Ectodermal cell (in vitro differentiated cells): ENCODE results near the gene POGZ.
"Not testable (repeated sequence)": the region's sequence is repeated elsewhere in the genome, so short reads cannot be mapped to it uniquely, and the experiment has no call there.

ENCODE experiments used
- H3K27ac ChIP-seq: 2 replicates; pipeline ENCODE4 v1.7.0; 2013; ENCODE audit warnings: mild to moderate bottlenecking, low read depth, low read length; ENCODE audit not compliant: insufficient read depth, poor library complexity, severe bottlenecking
- H3K27me3 ChIP-seq: 2 replicates; pipeline ENCODE4 v1.7.0; 2013; ENCODE audit warnings: mild to moderate bottlenecking, low read length; ENCODE audit not compliant: insufficient read depth, control insufficient read depth, poor library complexity, severe bottlenecking
- H3K36me3 ChIP-seq: one replicate; pipeline ENCODE4 v1.7.0; 2013; ENCODE audit warnings: low read length; ENCODE audit not compliant: control insufficient read depth, insufficient read depth
- H3K4me1 ChIP-seq: one replicate; pipeline ENCODE4 v1.7.0; 2013; ENCODE audit warnings: low read length; ENCODE audit not compliant: control insufficient read depth, insufficient read depth
- H3K4me3 ChIP-seq: 2 replicates; pipeline ENCODE4 v1.7.0; 2013; ENCODE audit warnings: low read depth, low read length, control low read depth; ENCODE audit not compliant: insufficient read depth
- H3K9me3 ChIP-seq: 2 replicates; pipeline ENCODE4 v1.7.0; 2013; ENCODE audit warnings: mild to moderate bottlenecking, low read length, moderate library complexity; ENCODE audit not compliant: control insufficient read depth
- WGBS, 2 experiments: methylation state at CpG; one replicate each; pipeline ENCODE4 v1.1.7; 2013; ENCODE audit warnings: missing lambda C conversion rate in 2 of 2; 5-methylcytosine and 5-hydroxymethylcytosine counted together

The POGZ gene

GRCh38 chr1:151401860-151402259 lies 57.4 kb downstream of the POGZ start:
- 97 to 98% methylated on average over 2 of the region's 2 CpGs for WGBS, 2 experiments
- Histone ChIP-seq H3K4me3 (no peak overlapping the region), H3K4me1 (peaks cover 9% of the 10 kb centered on the region), H3K36me3 (peaks cover 43% of the 10 kb centered on the region), H3K9me3 (no peaks in the 10 kb centered on the region), H3K27ac (no peak overlapping the region), H3K27me3 (no peaks in the 10 kb centered on the region)

DNA sequence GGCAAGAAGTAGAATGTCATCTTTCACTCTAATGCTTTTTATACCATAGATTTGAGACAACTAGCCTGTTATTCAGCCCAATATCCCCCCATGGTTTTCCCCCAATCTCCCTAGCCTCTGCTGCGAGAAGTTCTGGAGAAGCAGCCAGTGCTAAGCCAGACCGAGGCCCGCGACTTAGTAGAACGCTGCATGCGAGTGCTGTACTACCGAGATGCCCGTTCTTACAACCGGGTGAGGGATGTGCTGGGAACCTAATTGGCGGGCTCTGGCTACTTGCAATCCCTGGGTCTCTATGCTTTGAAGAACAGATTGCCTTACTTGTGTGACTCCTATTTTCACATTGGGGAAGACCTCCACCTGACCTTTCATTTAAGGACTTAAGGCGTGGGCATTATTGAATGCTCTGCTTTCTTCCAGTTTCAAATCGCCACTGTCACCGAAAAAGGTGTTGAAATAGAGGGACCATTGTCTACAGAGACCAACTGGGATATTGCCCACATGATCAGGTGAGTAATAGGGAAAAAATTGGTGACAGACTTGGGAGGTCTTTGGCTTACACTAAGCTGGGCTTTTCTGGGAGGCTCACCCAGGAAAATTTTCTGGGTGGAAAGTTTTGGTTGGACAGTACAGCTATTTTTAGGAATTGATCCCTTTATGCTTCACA lies 58.0 kb downstream of the POGZ start:
- peaks cover 9% of the 10 kb centered on the region for H3K4me1 ChIP-seq
- H3K9me3 ChIP-seq: no peaks in the 10 kb centered on the region
- H3K27ac ChIP-seq: no peak overlapping the region
- H3K27me3 ChIP-seq: no peaks in the 10 kb centered on the region
- H3K36me3 ChIP-seq: peaks cover 37% of the 10 kb centered on the region
- WGBS, 2 experiments: 93 to 96% methylated on average over 13 of the region's 13 CpGs
- no peak overlapping the region for H3K4me3 ChIP-seq

DNA sequence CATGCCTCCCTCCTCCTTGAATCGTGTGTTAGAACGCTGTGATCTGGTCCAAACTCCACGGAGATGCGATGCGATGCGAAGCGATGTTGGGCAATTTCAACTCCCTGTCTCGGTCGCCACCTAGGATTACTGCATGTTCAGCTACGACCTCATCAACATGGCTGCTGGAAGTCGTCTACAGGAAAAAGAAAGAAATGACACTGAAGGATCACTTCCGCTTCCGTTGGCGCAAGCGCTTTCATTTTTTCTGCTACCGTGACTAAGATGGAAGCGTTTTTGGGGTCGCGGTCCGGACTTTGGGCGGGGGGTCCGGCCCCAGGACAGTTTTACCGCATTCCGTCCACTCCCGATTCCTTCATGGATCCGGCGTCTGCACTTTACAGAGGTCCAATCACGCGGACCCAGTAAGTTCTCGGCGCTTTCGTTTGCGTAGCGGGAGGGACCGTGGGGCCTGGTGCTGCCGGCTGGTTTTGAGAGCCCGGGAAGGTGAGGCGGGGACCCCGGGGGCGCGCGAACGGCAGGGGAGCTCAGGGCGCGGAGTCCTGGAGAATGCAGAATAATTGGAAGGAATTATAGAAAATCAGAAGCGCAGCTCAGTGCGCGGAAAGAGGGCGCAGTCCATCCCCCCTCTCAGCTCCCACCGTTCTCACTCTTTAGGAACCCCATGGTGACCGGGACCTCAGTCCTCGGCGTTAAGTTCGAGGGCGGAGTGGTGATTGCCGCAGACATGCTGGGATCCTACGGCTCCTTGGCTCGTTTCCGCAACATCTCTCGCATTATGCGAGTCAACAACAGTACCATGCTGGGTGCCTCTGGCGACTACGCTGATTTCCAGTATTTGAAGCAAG lies 59.7 kb downstream of the POGZ start, which contains the start of gene PSMB4:
PSMB4 (plus strand) TSS at position 250 of the 848 bp plus-strand sequence; CDS start at position 265, 15 bp downstream.
- Histone ChIP-seq H3K27me3 (no peaks in the 10 kb centered on the region), H3K27ac (peak within 1 kb of the TSS; percentile 87), H3K36me3 (peaks cover 19% of the 10 kb centered on the region), H3K4me3 (peak within 1 kb of the TSS; percentile 69), H3K9me3 (no peaks in the 10 kb centered on the region), H3K4me1 (peaks cover 9% of the 10 kb centered on the region)
- WGBS, 2 experiments: 0% methylated on average over 63 of the region's 63 CpGs

DNA sequence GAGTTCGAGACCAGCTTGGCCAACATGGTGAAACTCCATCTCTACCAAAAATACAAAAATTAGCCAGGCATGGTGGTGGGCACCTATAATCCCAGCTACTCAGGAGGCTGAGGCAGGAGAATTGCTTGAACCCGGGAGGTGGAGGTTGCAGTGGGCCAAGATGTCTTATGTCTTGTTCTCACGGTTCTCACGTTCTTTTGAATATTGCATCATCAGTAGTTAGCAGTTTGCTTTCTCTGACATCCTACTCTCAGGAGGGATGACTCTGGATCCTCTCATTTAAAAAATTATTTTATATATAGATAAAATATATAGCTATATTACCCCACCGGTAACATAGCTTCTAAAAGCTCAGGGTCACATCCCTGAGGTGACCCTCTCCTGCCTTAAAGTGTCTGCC lies 63.0 kb downstream of the POGZ start:
- H3K36me3 ChIP-seq, H3K4me1 ChIP-seq, H3K4me3 ChIP-seq, H3K27me3 ChIP-seq, H3K27ac ChIP-seq, H3K9me3 ChIP-seq: not testable (repeated sequence)
- WGBS, 2 experiments: 90 to 91% methylated on average over 5 of the region's 5 CpGs

GRCh38 chr1:151393583-151393982 lies 65.7 kb downstream of the POGZ start:
- H3K4me1 ChIP-seq: no peaks in the 10 kb centered on the region
- no peaks in the 10 kb centered on the region for H3K9me3 ChIP-seq
- H3K27ac ChIP-seq: no peak overlapping the region
- H3K4me3 ChIP-seq: no peak overlapping the region
- H3K27me3 ChIP-seq: no peaks in the 10 kb centered on the region
- no peaks in the 10 kb centered on the region for H3K36me3 ChIP-seq

DNA sequence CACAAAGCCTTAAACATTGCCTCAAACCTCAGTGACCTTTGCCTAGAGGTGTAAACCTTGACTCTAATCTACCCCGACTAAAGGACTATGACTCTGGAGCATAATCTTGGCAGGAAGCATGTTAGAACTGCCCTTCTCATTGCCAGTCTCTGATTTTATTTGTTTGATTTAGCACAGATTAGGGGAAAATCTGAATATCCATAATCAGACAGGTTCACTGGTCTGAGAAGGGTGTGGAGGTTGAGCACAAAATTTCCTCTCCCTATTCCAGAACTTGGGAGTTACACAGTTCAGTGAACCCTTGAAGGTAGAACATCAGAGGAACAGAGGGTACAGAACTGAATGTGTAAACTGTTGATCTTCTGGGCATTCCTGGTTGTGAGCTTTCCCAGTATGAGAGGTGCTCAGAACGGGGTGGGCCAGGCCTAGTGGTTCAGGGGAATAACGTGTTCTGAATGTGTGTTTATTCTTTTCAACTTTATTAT lies 68.2 kb downstream of the POGZ start:
- no peaks in the 10 kb centered on the region for H3K4me1 ChIP-seq
- H3K27ac ChIP-seq: no peak overlapping the region
- H3K9me3 ChIP-seq: no peaks in the 10 kb centered on the region
- WGBS, 2 experiments: 92 to 97% methylated on average over 2 of the region's 3 CpGs
- H3K4me3 ChIP-seq: no peak overlapping the region
- H3K36me3 ChIP-seq: no peaks in the 10 kb centered on the region
- H3K27me3 ChIP-seq: no peaks in the 10 kb centered on the region

GRCh38 chr1:151390221-151391078 lies 68.8 kb downstream of the POGZ start:
- H3K27me3 ChIP-seq: not testable (repeated sequence)

DNA sequence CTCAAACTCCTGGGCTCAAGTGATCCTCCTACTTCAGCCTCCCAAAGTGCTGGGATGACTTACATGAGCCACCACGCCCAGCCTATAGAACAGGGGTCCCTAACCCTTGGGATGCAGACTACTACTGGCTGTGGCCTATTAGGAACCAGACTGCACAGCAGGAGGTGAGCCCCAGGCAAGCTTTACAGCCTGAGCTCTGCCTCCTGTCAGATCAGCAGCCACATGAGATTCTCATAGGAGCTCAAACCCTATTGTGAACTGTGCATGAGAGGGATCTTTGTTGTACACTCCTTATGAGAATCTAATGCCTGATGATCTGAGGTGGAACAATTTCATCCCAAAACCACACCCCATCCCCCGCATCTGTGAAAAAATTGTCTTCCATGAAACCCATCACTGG lies 73.3 kb downstream of the POGZ start:
- Histone ChIP-seq H3K9me3 (no peaks in the 10 kb centered on the region), H3K4me1 (no peaks in the 10 kb centered on the region), H3K4me3 (no peak overlapping the region), H3K36me3 (no peaks in the 10 kb centered on the region), H3K27ac (no peak overlapping the region), H3K27me3 (no peaks in the 10 kb centered on the region)
- WGBS, 2 experiments: 91 to 92% methylated on average over 2 of the region's 2 CpGs

More at GRCh38 chr1:151390221-151391078, 68.8 kb downstream of the POGZ start:
- H3K9me3 ChIP-seq, H3K4me3 ChIP-seq, H3K4me1 ChIP-seq, H3K36me3 ChIP-seq, H3K27ac ChIP-seq: not testable (repeated sequence)
- WGBS, 2 experiments: 89 to 92% methylated on average over 18 to 22 of the region's 22 CpGs

- H3K27me3 ChIP-seq: no peaks in the 10 kb centered on the region
- no peak overlapping the region for H3K4me3 ChIP-seq
- 93% methylated on average over 3 of the region's 3 CpGs for WGBS, 2 experiments
- H3K4me1 ChIP-seq: no peaks in the 10 kb centered on the region
- no peaks in the 10 kb centered on the region for H3K9me3 ChIP-seq
- no peak overlapping the region for H3K27ac ChIP-seq
- no peaks in the 10 kb centered on the region for H3K36me3 ChIP-seq
Observed at GRCh38 chr1:151384584-151384983, 74.7 kb downstream of the POGZ start.
